ENCODE data around the gene RPTOR.

Gene RPTOR

DNA sequence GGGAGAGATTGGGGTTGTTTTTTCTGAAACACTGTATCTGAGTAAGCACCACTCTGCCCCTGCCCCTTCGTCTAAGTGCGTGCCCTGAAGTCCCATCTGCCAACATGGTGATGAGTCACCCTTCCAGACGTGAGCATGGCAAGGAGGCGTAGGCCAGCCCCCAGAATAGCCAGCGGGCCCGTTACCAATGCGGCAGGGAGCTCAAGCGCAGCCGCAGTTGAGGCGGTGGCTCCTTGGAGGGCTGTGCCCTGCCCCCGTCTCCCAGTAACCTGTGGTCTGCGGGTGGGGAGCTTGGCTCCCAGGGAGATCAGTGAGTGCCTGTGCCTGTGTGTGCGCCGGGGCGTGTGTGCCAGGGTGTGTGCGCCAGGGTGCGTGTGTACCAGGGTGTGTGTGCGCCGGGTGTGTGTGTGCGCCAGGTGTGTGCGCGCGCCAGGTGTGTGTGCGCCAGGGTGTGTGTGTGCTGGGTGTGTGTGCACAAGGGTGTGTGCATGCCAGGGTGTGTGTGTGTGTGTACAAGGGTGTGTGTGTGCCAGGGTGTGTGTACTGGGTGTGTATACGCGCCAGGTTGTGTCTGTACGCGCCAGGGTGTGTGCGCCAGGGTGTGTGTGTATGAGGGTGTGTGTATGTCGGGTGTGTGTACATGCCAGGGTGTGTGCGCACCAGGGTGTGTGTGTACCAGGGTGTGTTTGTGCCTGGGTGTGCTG is 348.4 kb downstream of the RPTOR start:
- Histone ChIP-seq H3K4me3 (ENCODE audit: low read length) (no peak overlapping the region), H3K79me2 (ENCODE audit: low read length) (no peaks in the 10 kb centered on the region), H3K4me1 (ENCODE audit: low read length) (peaks cover 27% of the 10 kb centered on the region), H4K20me1 (ENCODE audit: insufficient read depth, low read length) (peaks cover 12% of the 10 kb centered on the region; the same call in 1 of the 2 replicates), H3K27me3 (ENCODE audit: low read depth, low read length) (no peaks in the 10 kb centered on the region), H3K9ac (ENCODE audit: low read length) (no peak overlapping the region), H3K36me3 (replicated peaks; ENCODE audit: low read depth, low read length) (peaks cover 39% of the 10 kb centered on the region), H3K9me3 (ENCODE audit: insufficient read depth, low read length) (no peaks in the 10 kb centered on the region), H3K27ac (ENCODE audit: low read length) (no peak overlapping the region), H3K4me2 (ENCODE audit: low read length) (peak overlapping the region; percentile 93), H2AFZ (ENCODE audit: low read depth, low read length) (no peak overlapping the region)
- TF ChIP-seq, protein P1, sequence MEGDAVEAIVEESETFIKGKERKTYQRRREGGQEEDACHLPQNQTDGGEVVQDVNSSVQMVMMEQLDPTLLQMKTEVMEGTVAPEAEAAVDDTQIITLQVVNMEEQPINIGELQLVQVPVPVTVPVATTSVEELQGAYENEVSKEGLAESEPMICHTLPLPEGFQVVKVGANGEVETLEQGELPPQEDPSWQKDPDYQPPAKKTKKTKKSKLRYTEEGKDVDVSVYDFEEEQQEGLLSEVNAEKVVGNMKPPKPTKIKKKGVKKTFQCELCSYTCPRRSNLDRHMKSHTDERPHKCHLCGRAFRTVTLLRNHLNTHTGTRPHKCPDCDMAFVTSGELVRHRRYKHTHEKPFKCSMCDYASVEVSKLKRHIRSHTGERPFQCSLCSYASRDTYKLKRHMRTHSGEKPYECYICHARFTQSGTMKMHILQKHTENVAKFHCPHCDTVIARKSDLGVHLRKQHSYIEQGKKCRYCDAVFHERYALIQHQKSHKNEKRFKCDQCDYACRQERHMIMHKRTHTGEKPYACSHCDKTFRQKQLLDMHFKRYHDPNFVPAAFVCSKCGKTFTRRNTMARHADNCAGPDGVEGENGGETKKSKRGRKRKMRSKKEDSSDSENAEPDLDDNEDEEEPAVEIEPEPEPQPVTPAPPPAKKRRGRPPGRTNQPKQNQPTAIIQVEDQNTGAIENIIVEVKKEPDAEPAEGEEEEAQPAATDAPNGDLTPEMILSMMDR (IDR thresholded peaks at IDR 0.05; ENCODE audit: low read depth, low read length): no peak
- TF ChIP-seq EZH2phosphoT487 (IDR thresholded peaks at IDR 0.05; ENCODE audit: low read depth): no peak

DNA sequence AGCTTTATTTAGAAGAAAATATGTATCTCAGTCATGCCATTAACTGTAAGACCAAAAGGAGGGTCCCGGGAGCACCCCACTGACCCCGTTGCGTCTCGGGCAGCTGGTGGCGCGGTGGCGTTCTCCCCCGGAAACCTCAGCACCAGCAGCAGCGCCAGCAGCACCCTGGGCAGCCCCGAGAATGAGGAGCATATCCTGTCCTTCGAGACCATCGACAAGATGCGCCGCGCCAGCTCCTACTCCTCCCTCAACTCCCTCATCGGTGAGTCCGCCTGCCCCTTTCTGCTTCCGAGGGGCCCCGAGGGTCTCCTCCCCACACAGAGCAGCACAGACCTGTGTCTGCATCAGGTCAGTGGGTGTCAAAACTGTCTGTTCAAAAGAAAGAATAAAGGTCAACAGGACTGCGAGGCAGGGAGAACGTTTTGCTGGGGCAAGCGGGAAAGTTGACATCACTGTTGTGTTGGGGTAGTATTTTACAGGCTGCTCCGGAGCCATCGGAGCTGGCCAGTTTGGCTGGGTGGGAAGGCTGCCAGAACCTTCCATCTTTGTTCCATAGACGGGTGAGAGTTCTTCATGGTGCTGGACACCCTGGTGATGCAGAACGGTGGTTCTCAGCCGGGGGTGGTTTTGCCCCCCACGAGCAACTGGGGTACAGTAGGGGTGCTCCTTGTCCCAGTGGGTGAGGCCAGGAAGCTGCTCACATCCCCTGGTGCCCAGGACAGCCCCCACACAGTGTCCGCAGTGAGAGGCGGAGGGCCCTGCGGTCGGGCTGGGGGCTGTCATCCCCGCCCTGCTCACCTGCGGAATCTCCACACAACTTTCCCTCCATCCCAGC is 349.2 kb downstream of the RPTOR start:
- H3K36me3 ChIP-seq (replicated peaks; ENCODE audit: low read depth, low read length): peaks cover 36% of the 10 kb centered on the region
- no peak overlapping the region for H3K4me2 ChIP-seq (ENCODE audit: low read length)
- H3K4me1 ChIP-seq (ENCODE audit: low read length): peaks cover 27% of the 10 kb centered on the region
- H2AFZ ChIP-seq (ENCODE audit: low read depth, low read length): no peak overlapping the region
- H3K9me3 ChIP-seq (ENCODE audit: insufficient read depth, low read length): no peaks in the 10 kb centered on the region
- no peaks in the 10 kb centered on the region for H3K79me2 ChIP-seq (ENCODE audit: low read length)
- H3K27me3 ChIP-seq (ENCODE audit: low read depth, low read length): no peaks in the 10 kb centered on the region
- H3K27ac ChIP-seq (ENCODE audit: low read length): no peak overlapping the region
- TF ChIP-seq, protein P1 (IDR thresholded peaks at IDR 0.05; ENCODE audit: low read depth, low read length): no peak
- no peak for TF ChIP-seq EZH2phosphoT487 (IDR thresholded peaks at IDR 0.05; ENCODE audit: low read depth)
- no peak overlapping the region for H3K9ac ChIP-seq (ENCODE audit: low read length)
- peaks cover 9% of the 10 kb centered on the region; the same call in 1 of the 2 replicates for H4K20me1 ChIP-seq (ENCODE audit: insufficient read depth, low read length)
- H3K4me3 ChIP-seq (ENCODE audit: low read length): no peak overlapping the region

DNA sequence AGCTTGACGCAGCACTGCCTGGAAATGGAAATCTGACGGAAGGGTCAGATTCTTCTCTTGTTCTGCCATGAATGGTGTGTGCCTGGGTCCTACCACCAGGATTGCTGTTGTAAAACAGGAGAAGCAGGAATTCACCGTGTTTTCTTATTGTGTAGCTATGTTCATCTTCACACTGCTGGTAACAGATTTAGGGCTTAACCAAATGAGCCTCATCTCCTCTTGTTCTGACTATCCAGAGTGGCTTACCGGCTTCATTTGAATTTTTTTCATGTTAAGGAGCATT is 349.7 kb downstream of the RPTOR start:
- H3K4me1 ChIP-seq (ENCODE audit: low read length): peaks cover 31% of the 10 kb centered on the region
- no peaks in the 10 kb centered on the region for H3K79me2 ChIP-seq (ENCODE audit: low read length)
- H3K27ac ChIP-seq (ENCODE audit: low read length): no peak overlapping the region
- no peak overlapping the region for H3K4me2 ChIP-seq (ENCODE audit: low read length)
- H3K9ac ChIP-seq (ENCODE audit: low read length): no peak overlapping the region
- no peaks in the 10 kb centered on the region for H3K9me3 ChIP-seq (ENCODE audit: insufficient read depth, low read length)
- no peak overlapping the region for H2AFZ ChIP-seq (ENCODE audit: low read depth, low read length)
- H3K36me3 ChIP-seq (replicated peaks; ENCODE audit: low read depth, low read length): peaks cover 33% of the 10 kb centered on the region
- TF ChIP-seq EZH2phosphoT487 (IDR thresholded peaks at IDR 0.05; ENCODE audit: low read depth): no peak
- TF ChIP-seq, protein P1 (IDR thresholded peaks at IDR 0.05; ENCODE audit: low read depth, low read length): no peak
- no peak overlapping the region for H3K4me3 ChIP-seq (ENCODE audit: low read length)
- peaks cover 9% of the 10 kb centered on the region; the same call in 1 of the 2 replicates for H4K20me1 ChIP-seq (ENCODE audit: insufficient read depth, low read length)
- no peaks in the 10 kb centered on the region for H3K27me3 ChIP-seq (ENCODE audit: low read depth, low read length)

DNA sequence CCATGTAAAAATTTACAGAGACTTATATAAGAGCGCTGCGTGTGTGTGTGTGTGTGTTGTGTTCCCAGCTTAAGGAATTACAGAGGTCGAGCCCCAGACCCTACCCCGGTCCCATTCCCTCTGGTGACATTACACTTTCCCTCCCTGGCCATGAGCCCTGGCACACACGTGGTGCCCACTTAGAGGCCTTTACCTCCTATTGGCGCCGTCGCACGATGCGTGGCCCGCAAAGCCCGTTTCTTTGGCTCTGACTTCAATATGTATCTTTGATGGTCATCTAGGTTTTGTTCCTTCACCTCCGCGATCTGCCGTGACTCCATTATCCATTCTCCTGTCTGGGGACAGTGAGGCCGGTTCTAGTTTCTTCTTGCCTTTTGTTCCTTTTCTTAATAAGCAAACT is 350.1 kb downstream of the RPTOR start:
- H3K4me1 ChIP-seq (ENCODE audit: low read length): peaks cover 31% of the 10 kb centered on the region
- no peaks in the 10 kb centered on the region for H3K9me3 ChIP-seq (ENCODE audit: insufficient read depth, low read length)
- H3K36me3 ChIP-seq (replicated peaks; ENCODE audit: low read depth, low read length): peaks cover 32% of the 10 kb centered on the region
- no peaks in the 10 kb centered on the region for H3K27me3 ChIP-seq (ENCODE audit: low read depth, low read length)
- no peak overlapping the region for H2AFZ ChIP-seq (ENCODE audit: low read depth, low read length)
- H3K79me2 ChIP-seq (ENCODE audit: low read length): no peaks in the 10 kb centered on the region
- no peak for TF ChIP-seq EZH2phosphoT487 (IDR thresholded peaks at IDR 0.05; ENCODE audit: low read depth)
- TF ChIP-seq, protein P1 (IDR thresholded peaks at IDR 0.05; ENCODE audit: low read depth, low read length): no peak
- H3K4me3 ChIP-seq (ENCODE audit: low read length): no peak overlapping the region
- H3K9ac ChIP-seq (ENCODE audit: low read length): no peak overlapping the region
- H3K27ac ChIP-seq (ENCODE audit: low read length): no peak overlapping the region
- no peak overlapping the region for H3K4me2 ChIP-seq (ENCODE audit: low read length)
- peaks cover 9% of the 10 kb centered on the region; the same call in 1 of the 2 replicates for H4K20me1 ChIP-seq (ENCODE audit: insufficient read depth, low read length)
